ENCODE measurements around the gene OPRM1. TPM values are rescaled to one million over a fixed set of nuclear protein-coding genes. Genes with fewer than 3 reads are reported as not detected.

The OPRM1 gene
- total and polyA plus RNA-seq, 4 donors = not detected

DNA sequence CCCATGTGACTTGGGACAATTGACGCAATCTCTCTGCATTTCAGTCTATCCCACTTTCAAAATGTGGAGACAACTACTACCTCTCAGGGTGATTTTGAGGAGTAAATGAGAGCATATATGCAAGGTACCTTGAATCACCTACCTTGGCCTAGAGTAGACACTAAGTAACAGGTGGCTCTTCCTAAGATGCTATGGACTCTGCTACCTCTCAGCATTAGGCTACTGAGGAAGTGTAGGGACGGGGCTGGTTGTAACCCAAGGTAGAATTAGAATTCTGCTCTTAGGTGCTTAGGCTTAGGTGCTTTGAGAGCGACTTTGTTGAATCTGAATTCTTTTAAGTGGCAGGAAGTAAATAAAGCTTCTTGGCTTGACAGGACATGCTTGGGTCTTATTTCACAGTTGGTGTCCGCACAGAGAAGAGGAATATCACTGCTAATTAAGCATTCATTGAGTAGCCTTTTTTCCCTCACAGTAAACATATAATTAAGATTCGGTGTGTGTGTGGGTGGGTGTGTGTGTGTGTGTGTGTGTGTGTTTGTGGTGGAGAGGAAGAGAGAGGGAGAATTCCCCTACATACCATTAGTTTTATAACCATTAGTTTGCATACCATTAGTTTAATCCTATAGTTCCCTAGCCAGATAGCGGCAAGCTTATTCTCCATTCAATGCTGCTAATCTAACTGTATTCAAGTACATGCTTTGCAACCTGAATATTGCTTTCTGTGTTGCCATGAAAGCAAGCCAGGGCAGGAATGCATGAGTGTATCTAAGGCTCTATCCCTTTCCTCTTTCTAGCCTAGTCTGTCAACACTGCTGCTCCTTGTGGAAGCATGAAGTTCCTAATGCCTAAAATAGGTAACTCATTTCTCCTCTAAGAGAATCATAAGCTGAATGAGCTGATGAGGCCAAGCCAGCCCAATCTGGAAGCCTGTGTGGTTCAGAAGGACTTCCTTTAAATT lies 205.0 kb downstream of the OPRM1 start (continued):
- TF ChIP-seq, protein P1, sequence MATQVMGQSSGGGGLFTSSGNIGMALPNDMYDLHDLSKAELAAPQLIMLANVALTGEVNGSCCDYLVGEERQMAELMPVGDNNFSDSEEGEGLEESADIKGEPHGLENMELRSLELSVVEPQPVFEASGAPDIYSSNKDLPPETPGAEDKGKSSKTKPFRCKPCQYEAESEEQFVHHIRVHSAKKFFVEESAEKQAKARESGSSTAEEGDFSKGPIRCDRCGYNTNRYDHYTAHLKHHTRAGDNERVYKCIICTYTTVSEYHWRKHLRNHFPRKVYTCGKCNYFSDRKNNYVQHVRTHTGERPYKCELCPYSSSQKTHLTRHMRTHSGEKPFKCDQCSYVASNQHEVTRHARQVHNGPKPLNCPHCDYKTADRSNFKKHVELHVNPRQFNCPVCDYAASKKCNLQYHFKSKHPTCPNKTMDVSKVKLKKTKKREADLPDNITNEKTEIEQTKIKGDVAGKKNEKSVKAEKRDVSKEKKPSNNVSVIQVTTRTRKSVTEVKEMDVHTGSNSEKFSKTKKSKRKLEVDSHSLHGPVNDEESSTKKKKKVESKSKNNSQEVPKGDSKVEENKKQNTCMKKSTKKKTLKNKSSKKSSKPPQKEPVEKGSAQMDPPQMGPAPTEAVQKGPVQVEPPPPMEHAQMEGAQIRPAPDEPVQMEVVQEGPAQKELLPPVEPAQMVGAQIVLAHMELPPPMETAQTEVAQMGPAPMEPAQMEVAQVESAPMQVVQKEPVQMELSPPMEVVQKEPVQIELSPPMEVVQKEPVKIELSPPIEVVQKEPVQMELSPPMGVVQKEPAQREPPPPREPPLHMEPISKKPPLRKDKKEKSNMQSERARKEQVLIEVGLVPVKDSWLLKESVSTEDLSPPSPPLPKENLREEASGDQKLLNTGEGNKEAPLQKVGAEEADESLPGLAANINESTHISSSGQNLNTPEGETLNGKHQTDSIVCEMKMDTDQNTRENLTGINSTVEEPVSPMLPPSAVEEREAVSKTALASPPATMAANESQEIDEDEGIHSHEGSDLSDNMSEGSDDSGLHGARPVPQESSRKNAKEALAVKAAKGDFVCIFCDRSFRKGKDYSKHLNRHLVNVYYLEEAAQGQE (IDR thresholded peaks at IDR 0.05) = no peak
- TF ChIP-seq RAD21 (IDR thresholded peaks at IDR 0.05) = no peak

DNA sequence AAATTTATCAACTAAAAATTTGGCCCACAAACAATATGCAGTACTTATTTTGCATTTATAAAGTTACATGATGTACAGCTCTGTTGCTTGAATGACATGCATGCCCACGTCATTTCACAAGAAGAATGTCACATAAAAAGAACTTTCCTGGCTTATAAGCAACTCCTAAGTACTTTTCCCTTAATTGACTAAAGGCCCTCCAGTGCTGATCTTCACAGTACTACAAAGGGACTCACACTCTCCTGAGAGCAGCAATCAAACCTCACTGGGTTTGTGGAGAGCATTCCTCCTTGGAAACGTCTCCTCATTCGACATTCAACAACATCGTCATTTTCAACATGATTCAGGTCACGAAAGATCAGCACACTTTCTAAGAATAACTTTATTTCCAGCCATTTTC lies 206.5 kb downstream of the OPRM1 start:
- no peak overlapping the region for H3K4me3 ChIP-seq (ENCODE audit: low read depth in 1 of 3, low read length in 3 of 3)
- H3K27me3 ChIP-seq (ENCODE audit: control insufficient read depth in 4 of 4, insufficient read depth in 4 of 4, low read length in 3 of 4) = no peaks in the 10 kb centered on the region
- DNase-seq (ENCODE audit: low spot score) = no peak
- WGBS = 66% methylated on average over 5 of the region's 5 CpGs
- H3K4me1 ChIP-seq (ENCODE audit: control insufficient read depth in 4 of 4, insufficient read depth in 4 of 4, low read length in 3 of 4) = no peaks in the 10 kb centered on the region
- TF ChIP-seq JUND (IDR thresholded peaks at IDR 0.05) = no peak
- no peak for TF ChIP-seq GABPA (IDR thresholded peaks at IDR 0.05 in 1 of 2, conservative IDR thresholded peaks at IDR 0.05 in 1 of 2)
- no peak for TF ChIP-seq EGR1 (IDR thresholded peaks at IDR 0.05; ENCODE audit: low read depth in 2 of 2)
- TF ChIP-seq, protein P2, sequence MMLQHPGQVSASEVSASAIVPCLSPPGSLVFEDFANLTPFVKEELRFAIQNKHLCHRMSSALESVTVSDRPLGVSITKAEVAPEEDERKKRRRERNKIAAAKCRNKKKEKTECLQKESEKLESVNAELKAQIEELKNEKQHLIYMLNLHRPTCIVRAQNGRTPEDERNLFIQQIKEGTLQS (IDR thresholded peaks at IDR 0.05) = no peak
- no peak for TF ChIP-seq TAF1 (conservative IDR thresholded peaks at IDR 0.05)
- TF ChIP-seq FOXA2 (IDR thresholded peaks at IDR 0.05) = no peak
- TF ChIP-seq YY1 (IDR thresholded peaks at IDR 0.05) = no peak
- no peak for TF ChIP-seq NR2F2 (IDR thresholded peaks at IDR 0.05)
- TF ChIP-seq, protein P3, sequence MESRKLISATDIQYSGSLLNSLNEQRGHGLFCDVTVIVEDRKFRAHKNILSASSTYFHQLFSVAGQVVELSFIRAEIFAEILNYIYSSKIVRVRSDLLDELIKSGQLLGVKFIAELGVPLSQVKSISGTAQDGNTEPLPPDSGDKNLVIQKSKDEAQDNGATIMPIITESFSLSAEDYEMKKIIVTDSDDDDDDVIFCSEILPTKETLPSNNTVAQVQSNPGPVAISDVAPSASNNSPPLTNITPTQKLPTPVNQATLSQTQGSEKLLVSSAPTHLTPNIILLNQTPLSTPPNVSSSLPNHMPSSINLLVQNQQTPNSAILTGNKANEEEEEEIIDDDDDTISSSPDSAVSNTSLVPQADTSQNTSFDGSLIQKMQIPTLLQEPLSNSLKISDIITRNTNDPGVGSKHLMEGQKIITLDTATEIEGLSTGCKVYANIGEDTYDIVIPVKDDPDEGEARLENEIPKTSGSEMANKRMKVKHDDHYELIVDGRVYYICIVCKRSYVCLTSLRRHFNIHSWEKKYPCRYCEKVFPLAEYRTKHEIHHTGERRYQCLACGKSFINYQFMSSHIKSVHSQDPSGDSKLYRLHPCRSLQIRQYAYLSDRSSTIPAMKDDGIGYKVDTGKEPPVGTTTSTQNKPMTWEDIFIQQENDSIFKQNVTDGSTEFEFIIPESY (IDR thresholded peaks at IDR 0.05) = no peak
- no peak for TF ChIP-seq FOXA1 (IDR thresholded peaks at IDR 0.05)
- TF ChIP-seq SP1 (IDR thresholded peaks at IDR 0.05) = no peak
- H3K9me3 ChIP-seq (ENCODE audit: control insufficient read depth in 4 of 4, low read length in 3 of 4) = no peaks in the 10 kb centered on the region
- H3K36me3 ChIP-seq (ENCODE audit: control insufficient read depth in 4 of 4, insufficient read depth in 3 of 4, low read depth in 1 of 4, low read length in 3 of 4) = no peaks in the 10 kb centered on the region
- H3K9ac ChIP-seq (ENCODE audit: low read depth in 1 of 2, low read length in 2 of 2) = peak overlapping the region in 1 of 2 donors; percentile 26
- no peak overlapping the region for H3K27ac ChIP-seq (ENCODE audit: low read depth in 1 of 2, low read length in 2 of 2)

DNA sequence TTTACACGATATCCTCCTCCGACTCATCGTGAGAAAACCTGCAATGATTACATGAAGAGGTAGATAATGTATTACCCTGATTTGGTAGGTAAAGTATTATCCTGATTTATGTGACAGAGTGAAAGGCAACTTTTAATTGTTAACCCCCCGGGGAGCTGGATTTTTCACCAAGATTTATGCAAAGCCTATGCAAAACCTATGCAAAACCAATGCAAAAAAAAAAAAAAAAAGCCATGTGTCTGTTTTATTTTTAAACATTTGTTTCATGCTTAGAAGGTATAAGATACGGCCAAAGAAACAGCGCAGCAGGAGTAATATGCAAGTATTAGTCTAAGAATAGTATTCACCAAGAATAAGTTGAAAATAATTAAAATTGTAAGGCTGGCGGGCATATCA lies 207.7 kb downstream of the OPRM1 start:
- WGBS = 84% methylated on average over 7 of the region's 7 CpGs
- no peak overlapping the region for H3K9ac ChIP-seq (ENCODE audit: low read depth in 1 of 2, low read length in 2 of 2)
- DNase-seq (ENCODE audit: low spot score) = no peak
- H3K4me3 ChIP-seq (ENCODE audit: low read depth in 1 of 3, low read length in 3 of 3) = peak overlapping the region in 1 of 3 donors; percentile 24
- no peaks in the 10 kb centered on the region for H3K36me3 ChIP-seq (ENCODE audit: control insufficient read depth in 4 of 4, insufficient read depth in 3 of 4, low read depth in 1 of 4, low read length in 3 of 4)
- H3K27me3 ChIP-seq (ENCODE audit: control insufficient read depth in 4 of 4, insufficient read depth in 4 of 4, low read length in 3 of 4) = no peaks in the 10 kb centered on the region
- no peaks in the 10 kb centered on the region for H3K9me3 ChIP-seq (ENCODE audit: control insufficient read depth in 4 of 4, low read length in 3 of 4)
- no peaks in the 10 kb centered on the region for H3K4me1 ChIP-seq (ENCODE audit: control insufficient read depth in 4 of 4, insufficient read depth in 4 of 4, low read length in 3 of 4)
- no peak overlapping the region for H3K27ac ChIP-seq (ENCODE audit: low read depth in 1 of 2, low read length in 2 of 2)
- TF ChIP-seq, protein P4, sequence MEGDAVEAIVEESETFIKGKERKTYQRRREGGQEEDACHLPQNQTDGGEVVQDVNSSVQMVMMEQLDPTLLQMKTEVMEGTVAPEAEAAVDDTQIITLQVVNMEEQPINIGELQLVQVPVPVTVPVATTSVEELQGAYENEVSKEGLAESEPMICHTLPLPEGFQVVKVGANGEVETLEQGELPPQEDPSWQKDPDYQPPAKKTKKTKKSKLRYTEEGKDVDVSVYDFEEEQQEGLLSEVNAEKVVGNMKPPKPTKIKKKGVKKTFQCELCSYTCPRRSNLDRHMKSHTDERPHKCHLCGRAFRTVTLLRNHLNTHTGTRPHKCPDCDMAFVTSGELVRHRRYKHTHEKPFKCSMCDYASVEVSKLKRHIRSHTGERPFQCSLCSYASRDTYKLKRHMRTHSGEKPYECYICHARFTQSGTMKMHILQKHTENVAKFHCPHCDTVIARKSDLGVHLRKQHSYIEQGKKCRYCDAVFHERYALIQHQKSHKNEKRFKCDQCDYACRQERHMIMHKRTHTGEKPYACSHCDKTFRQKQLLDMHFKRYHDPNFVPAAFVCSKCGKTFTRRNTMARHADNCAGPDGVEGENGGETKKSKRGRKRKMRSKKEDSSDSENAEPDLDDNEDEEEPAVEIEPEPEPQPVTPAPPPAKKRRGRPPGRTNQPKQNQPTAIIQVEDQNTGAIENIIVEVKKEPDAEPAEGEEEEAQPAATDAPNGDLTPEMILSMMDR (IDR thresholded peaks at IDR 0.05; ENCODE audit: low read depth, low read length, missing input control) = no peak
- TF ChIP-seq HNF4A (conservative IDR thresholded peaks at IDR 0.05) = no peak
- no peak for TF ChIP-seq HNF4G (IDR thresholded peaks at IDR 0.05)
- TF ChIP-seq, protein P1 (IDR thresholded peaks at IDR 0.05) = no peak
- TF ChIP-seq, protein P3 (IDR thresholded peaks at IDR 0.05) = no peak
- TF ChIP-seq TAF1 (conservative IDR thresholded peaks at IDR 0.05) = no peak

Measured in liver (tissue), 9 donors.